HG03095 (cell line): ENCODE data around the gene POU3F1.

Experiments used
- ATAC-seq: cut with Tn5 transposase; IDR thresholded peaks from one replicate; pipeline ENCODE4 v1.9.1; 2021; ENCODE audit warnings: moderate library complexity; ENCODE audit not compliant: unreplicated experiment

The POU3F1 gene

GRCh38 chr1:38006008-38006828 lies 40.4 kb downstream of the POU3F1 start:
- no peak for ATAC-seq

DNA sequence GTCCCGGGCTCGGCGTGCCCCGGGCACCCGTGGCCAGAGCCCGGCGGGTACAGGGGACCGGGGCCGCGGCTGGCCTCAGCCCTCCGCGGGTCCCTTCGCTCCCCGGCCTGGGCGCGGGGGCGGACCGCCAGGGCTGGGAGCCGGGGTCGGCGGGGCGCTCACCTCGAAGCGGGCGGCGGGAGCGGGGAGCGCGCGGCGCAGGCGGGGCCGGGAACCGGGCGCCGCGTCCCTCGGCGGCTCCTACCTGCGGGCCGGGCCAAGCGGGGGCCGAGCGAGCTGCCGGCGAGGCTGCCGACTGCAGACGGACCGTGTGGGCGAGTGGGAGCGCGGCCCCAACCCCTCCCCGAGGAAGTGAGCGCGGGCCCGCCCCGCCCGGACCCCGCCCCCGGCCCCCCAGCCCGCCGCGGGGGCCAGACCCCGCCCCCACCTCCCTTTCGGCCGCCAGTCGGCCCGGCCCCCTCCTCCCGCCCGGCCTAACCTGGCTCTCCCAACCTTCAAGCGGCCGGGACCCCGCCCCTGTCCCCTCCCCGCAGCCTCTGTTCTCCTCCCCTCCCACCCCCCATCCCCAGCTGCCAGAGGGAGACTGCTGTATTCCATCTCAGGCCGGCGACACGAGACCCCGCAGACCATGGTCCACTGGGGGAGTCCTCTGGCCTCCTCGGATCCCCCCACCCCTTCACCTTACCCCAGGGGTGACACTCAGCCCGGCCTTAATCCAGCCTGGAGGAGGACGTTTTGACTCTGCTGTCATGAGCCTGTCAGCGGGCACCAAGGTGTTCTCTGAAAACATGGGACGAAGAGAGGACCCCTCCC lies 41.2 kb downstream of the POU3F1 start, which contains the start of gene FHL3:
FHL3 (minus strand) TSS at position 320 of the 813 bp plus-strand sequence. CDS start 6,102 bp downstream, outside the sequence.
- ATAC-seq: no peak

DNA sequence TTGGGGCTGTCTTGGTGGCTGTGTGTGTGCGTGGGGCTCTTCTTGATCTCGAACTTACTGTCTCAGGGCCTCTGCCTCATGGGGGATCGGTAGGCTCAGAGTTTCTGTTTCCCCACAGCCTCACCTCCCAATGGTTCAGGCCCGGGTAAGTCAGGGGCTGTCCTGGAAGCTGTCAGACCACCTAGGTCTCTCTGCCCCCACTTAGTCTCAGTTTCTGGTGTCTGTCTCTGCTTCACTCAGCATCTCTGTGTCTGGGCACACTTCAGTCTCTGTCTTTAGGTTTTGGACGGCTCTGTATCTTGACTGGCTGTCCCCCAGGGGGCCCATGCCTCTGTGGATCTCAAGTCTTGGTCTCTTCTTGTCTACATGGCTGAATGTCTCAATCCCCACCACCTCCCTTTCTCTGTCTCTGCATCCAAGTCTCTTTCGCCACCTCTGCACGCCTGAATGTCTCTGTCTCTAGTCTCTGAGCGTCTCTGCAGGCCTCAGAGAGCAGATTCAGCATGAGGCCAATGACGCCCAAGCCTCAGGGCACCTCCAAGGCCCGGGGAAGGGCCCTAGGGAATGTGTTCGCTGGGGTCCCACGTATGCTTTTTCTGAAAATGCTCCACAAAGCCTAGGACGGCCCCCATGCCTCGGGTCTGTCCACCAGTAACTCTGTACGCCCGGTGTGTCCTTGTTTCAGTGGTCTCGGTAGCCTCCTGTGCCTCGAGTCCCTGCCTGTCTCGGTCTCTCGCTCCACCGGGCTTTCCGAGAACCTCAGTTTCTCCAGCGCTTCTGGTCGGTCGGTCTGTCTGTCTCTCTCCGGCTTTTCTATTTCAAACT lies 42.1 kb downstream of the POU3F1 start:
- no peak for ATAC-seq

GRCh38 chr1:38003261-38004250 lies 43.0 kb downstream of the POU3F1 start:
- ATAC-seq: no peak

DNA sequence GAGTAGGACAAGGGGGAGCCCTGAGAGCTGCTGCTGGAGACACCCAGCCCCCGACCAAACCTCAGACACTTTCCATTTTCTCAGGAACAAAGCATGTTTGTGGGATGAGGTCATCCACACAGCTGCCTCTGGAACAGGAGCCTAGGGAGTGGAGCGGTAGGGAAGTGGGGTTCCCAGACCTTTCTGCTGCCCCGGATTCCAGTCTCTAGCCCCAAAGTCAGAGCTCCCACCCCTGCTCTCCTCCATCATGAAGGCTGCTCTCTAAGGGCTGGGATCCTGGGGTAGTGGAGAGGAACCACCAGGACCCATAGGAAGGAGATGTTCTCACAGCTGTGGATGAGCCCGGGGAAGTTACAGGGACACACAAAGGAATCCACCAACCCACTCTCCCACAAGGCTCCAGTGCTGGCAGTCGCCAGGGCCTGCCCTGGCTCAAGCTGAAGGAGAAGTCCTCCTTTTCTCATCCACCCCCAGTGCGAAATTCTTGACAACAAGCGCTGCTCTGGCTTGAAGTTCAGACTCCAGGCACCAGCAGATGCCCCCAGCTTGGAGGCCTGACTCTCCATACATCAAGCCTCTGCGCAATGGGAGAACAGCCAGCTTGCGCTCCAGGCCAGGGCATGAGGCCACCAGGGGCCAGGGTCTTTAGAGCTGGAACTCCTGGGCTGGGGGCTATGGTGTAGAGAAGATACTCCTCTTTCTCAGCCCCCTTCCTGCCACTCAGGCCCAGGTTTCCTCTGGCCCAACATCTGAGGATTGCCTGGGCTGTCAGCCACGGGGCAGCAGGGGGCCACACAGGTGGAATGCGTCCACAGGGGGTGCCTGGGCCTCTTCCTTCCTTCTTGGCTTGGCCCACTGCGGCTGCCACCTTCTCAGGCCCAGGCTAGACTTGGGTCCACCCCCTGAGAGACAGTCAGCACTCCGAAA lies 45.8 kb downstream of the POU3F1 start:
- ATAC-seq: no peak

GRCh38 chr1:38000233-38000528 lies 46.4 kb downstream of the POU3F1 start:
- ATAC-seq: no peak

- ATAC-seq: no peak
These were observed 47.0 kb downstream of the POU3F1 start for GRCh38 chr1:37999430-38000232.

DNA sequence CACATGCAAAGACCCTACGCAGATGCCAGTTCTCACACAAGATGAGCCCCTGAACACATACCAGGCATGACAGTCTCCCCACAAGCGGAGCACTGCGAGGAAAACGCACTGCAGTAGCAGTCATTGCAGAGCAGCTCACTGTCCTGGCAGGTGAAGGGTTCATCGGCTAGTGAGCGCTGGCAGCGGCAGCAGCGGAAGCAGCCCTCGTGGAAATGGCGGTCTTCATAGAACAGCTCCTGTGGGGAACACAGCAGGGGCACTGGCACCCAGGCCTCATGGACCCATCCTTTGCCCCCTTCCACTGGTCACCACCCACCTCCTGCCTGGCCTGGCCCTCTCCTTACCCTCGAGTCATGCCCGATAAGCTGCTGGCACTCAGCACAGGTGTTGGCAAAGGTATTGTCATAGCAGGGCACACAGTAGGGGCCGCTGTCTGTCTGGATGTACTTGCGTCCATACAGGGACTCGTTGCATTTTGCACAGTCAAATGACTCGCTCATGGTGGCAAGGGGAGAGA lies 47.6 kb downstream of the POU3F1 start:
- ATAC-seq: no peak

GRCh38 chr1:37998089-37998808 lies 48.3 kb downstream of the POU3F1 start:
- ATAC-seq: no peak

- ATAC-seq: no peak
These were observed 49.1 kb downstream of the POU3F1 start for GRCh38 chr1:37997256-37998088.

DNA sequence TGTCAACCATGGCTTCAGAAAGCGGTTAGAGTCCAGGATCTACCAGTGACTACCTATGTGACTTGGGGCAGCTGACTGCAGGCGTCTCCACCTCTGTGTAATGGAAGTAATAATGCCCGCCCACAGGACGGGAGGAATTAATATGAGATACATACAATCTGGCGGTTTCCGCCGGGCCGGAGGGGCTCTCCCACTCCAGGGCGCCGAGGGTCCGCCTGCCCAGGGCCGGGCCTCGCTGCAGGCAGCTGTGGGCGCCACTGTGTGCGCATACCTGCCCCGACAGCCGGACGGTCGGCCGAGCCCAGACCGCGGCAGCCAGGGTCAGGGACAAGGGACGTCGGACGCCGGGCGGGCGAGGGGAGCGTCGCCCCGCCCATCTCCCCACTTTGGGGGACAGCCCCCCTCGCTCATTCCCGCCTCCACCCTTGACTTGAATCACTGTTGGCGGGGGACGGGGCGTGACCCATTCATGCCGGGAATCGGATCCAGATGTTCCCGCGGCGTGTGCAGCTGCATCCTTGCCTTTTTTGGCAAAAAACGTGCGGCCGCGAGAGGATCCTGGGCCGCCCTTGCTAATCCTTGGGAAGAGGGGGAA lies 50.7 kb downstream of the POU3F1 start:
- ATAC-seq: no peak

GRCh38 chr1:37994886-37995566 lies 51.6 kb downstream of the POU3F1 start:
- ATAC-seq: no peak
